ENCODE data around the gene FZD4.

Gene FZD4

GRCh38 chr11:86905252-86905651, 49.9 kb downstream of the FZD4 start:
- TF ChIP-seq, protein P1, sequence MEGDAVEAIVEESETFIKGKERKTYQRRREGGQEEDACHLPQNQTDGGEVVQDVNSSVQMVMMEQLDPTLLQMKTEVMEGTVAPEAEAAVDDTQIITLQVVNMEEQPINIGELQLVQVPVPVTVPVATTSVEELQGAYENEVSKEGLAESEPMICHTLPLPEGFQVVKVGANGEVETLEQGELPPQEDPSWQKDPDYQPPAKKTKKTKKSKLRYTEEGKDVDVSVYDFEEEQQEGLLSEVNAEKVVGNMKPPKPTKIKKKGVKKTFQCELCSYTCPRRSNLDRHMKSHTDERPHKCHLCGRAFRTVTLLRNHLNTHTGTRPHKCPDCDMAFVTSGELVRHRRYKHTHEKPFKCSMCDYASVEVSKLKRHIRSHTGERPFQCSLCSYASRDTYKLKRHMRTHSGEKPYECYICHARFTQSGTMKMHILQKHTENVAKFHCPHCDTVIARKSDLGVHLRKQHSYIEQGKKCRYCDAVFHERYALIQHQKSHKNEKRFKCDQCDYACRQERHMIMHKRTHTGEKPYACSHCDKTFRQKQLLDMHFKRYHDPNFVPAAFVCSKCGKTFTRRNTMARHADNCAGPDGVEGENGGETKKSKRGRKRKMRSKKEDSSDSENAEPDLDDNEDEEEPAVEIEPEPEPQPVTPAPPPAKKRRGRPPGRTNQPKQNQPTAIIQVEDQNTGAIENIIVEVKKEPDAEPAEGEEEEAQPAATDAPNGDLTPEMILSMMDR (IDR thresholded peaks at IDR 0.05; ENCODE audit: low read depth, low read length, missing control alignments): no peak
- no peak overlapping the region for H3K4me3 ChIP-seq (replicated peaks; ENCODE audit: low read depth, low read length)
- DNase-seq (ENCODE audit: extremely low read depth, low read depth): no peak

- no peak for DNase-seq (ENCODE audit: extremely low read depth, low read depth)
- TF ChIP-seq, protein P1 (IDR thresholded peaks at IDR 0.05; ENCODE audit: low read depth, low read length, missing control alignments): no peak
- no peak overlapping the region for H3K4me3 ChIP-seq (replicated peaks; ENCODE audit: low read depth, low read length)
Observed at GRCh38 chr11:86904001-86904400, 51.2 kb downstream of the FZD4 start.

- no peak overlapping the region for H3K4me3 ChIP-seq (replicated peaks; ENCODE audit: low read depth, low read length)
- no peak for DNase-seq (ENCODE audit: extremely low read depth, low read depth)
- TF ChIP-seq, protein P1 (IDR thresholded peaks at IDR 0.05; ENCODE audit: low read depth, low read length, missing control alignments): no peak
Observed at GRCh38 chr11:86902345-86902744, 52.9 kb downstream of the FZD4 start.

- TF ChIP-seq, protein P1 (IDR thresholded peaks at IDR 0.05; ENCODE audit: low read depth, low read length, missing control alignments): no peak
- DNase-seq (ENCODE audit: extremely low read depth, low read depth): no peak
- no peak overlapping the region for H3K4me3 ChIP-seq (replicated peaks; ENCODE audit: low read depth, low read length)
Observed at GRCh38 chr11:86901599-86901998, 53.6 kb downstream of the FZD4 start.

GRCh38 chr11:86900162-86900561, 55.0 kb downstream of the FZD4 start:
- TF ChIP-seq, protein P1 (IDR thresholded peaks at IDR 0.05; ENCODE audit: low read depth, low read length, missing control alignments): no peak
- DNase-seq (ENCODE audit: extremely low read depth, low read depth): no peak
- no peak overlapping the region for H3K4me3 ChIP-seq (replicated peaks; ENCODE audit: low read depth, low read length)

- TF ChIP-seq, protein P1 (IDR thresholded peaks at IDR 0.05; ENCODE audit: low read depth, low read length, missing control alignments): no peak
Observed at GRCh38 chr11:86898689-86899088, 56.5 kb downstream of the FZD4 start.

DNA sequence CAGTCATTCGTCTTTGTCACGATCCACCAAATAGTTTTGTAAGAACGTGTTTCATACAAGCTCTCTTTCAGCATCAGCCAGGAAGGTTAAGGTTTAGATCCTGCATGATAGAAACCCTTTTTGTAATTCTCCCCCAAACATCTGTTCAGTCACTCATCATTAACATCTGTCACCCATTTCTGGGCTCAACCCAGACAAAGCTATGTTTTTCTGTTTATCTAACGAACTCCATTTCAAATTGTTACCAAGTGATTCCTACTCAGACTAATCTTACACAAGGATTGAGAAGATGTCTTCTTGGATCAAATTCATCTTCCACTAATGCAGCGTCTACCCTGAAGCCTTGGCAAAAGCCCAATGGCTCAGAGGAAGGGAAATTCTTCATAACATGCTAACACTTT, 58.8 kb downstream of the FZD4 start:
- H3K4me3 ChIP-seq (replicated peaks; ENCODE audit: low read depth, low read length): no peak overlapping the region
- peak; percentile 69 for DNase-seq (ENCODE audit: extremely low read depth, low read depth)
- TF ChIP-seq, protein P1 (IDR thresholded peaks at IDR 0.05; ENCODE audit: low read depth, low read length, missing control alignments): no peak

More at GRCh38 chr11:86898689-86899088, 56.5 kb downstream of the FZD4 start:
- no peak overlapping the region for H3K4me3 ChIP-seq (replicated peaks; ENCODE audit: low read depth, low read length)
- DNase-seq (ENCODE audit: extremely low read depth, low read depth): no peak
